NCI-H2107 (cell line): ENCODE results near the gene DAB2IP.

Experiments used
- DNase-seq: peaks from one replicate; lab custom pipeline; 2025; lab: John Stamatoyannopoulos, UW

Gene DAB2IP

GRCh38 chr9:121763561-121764370, 112.3 kb downstream of the DAB2IP start:
- no peak for DNase-seq

- no peak for DNase-seq
These were observed 112.9 kb downstream of the DAB2IP start for GRCh38 chr9:121764371-121764730.

- DNase-seq: no peak
These were observed 113.9 kb downstream of the DAB2IP start for GRCh38 chr9:121765021-121765950.

- DNase-seq: no peak
These were observed 114.7 kb downstream of the DAB2IP start for GRCh38 chr9:121766081-121766683.

- no peak for DNase-seq
These were observed 115.8 kb downstream of the DAB2IP start for GRCh38 chr9:121767171-121767769.

- no peak for DNase-seq
These were observed 117.1 kb downstream of the DAB2IP start for GRCh38 chr9:121768416-121769015.

GRCh38 chr9:121769939-121770338, 118.5 kb downstream of the DAB2IP start:
- DNase-seq: no peak

GRCh38 chr9:121770415-121771273, 119.2 kb downstream of the DAB2IP start:
- DNase-seq: no peak

GRCh38 chr9:121771418-121771817, 120.0 kb downstream of the DAB2IP start:
- no peak for DNase-seq

GRCh38 chr9:121771851-121772599, 120.6 kb downstream of the DAB2IP start:
- DNase-seq: no peak

- DNase-seq: no peak
These were observed 121.3 kb downstream of the DAB2IP start for GRCh38 chr9:121772600-121773285.

- no peak for DNase-seq
These were observed 122.0 kb downstream of the DAB2IP start for GRCh38 chr9:121773286-121773953.

GRCh38 chr9:121773954-121774714, 122.7 kb downstream of the DAB2IP start:
- no peak for DNase-seq

GRCh38 chr9:121774715-121775613, 123.5 kb downstream of the DAB2IP start:
- no peak for DNase-seq

GRCh38 chr9:121776001-121776738, 124.7 kb downstream of the DAB2IP start:
- no peak for DNase-seq
